ENCODE measurements around the gene SCUBE1. TPM values are rescaled to one million over a fixed set of nuclear protein-coding genes. Genes with fewer than 3 reads are reported as not detected.

Gene SCUBE1
- total and polyA plus RNA-seq, 2 of the 8 experiments (the other 6 are each of a cell fraction or from before 2014, with no cell fraction given) = 2.3 to 4.9 TPM

- DNase-seq (ENCODE audit: low read depth in 1 of 2, low spot score in 2 of 2) (no peak), FAIRE-seq (no peak)
- Histone ChIP-seq H3K9me3 (ENCODE audit: insufficient read depth in 2 of 2, low read depth in 1 of 2, low read length in 1 of 2) (no peaks in the 10 kb centered on the region), H3K27me3 (replicated peaks in 1 of 4; ENCODE audit: control insufficient read depth in 3 of 4, extremely low read depth in 1 of 4, insufficient read depth in 3 of 4, low read length in 3 of 4) (no peaks in the 10 kb centered on the region; a peak in 1 of 7 replicates), H3K4me3 (ENCODE audit: extremely low read depth in 1 of 4, insufficient read depth in 2 of 4, low read depth in 3 of 4, low read length in 4 of 4) (no peak overlapping the region), H3K4me2 (ENCODE audit: insufficient read depth in 1 of 2, low read depth in 2 of 2, low read length in 2 of 2) (no peak overlapping the region), H3K4ac (replicated peaks; ENCODE audit: insufficient read length, low read depth, low read length) (no peak overlapping the region), H2AFZ (ENCODE audit: low read length) (no peak overlapping the region), H3K27ac (ENCODE audit: low read depth, low read length) (no peak overlapping the region), H3K23me2 (ENCODE audit: low read depth, low read length) (no peaks in the 10 kb centered on the region), H3K14ac (ENCODE audit: insufficient read length) (no peak overlapping the region), H2BK15ac (ENCODE audit: low read length) (no peak overlapping the region), H3K79me2 (ENCODE audit: control insufficient read depth in 1 of 2, insufficient read depth in 2 of 2, low read length in 2 of 2) (no peaks in the 10 kb centered on the region), H3K9ac (replicated peaks in 1 of 4; ENCODE audit: extremely low read depth in 1 of 4, low read depth in 3 of 4, low read length in 3 of 4) (no peak overlapping the region), H2BK120ac (replicated peaks; ENCODE audit: low read depth, low read length) (no peak overlapping the region), H3K18ac (ENCODE audit: extremely low read depth, low read length) (peak overlapping the region; percentile 24), H4K5ac (ENCODE audit: insufficient read length, low read depth, low read length) (no peak overlapping the region), H3K4me1 (replicated peaks in 1 of 4; ENCODE audit: control insufficient read depth in 3 of 4, insufficient read depth in 4 of 4, low read length in 3 of 4) (no peaks in the 10 kb centered on the region; a peak in 1 of 7 replicates), H2BK20ac (ENCODE audit: low read length) (no peak overlapping the region), H3K23ac (ENCODE audit: insufficient read length) (no peak overlapping the region), H3K79me1 (ENCODE audit: low read depth, low read length) (no peaks in the 10 kb centered on the region), H3K56ac (replicated peaks; ENCODE audit: insufficient read length, low read depth, low read length) (no peak overlapping the region), H2AK5ac (ENCODE audit: low read depth, low read length) (no peak overlapping the region), H2BK5ac (ENCODE audit: low read depth, low read length) (no peak overlapping the region), H4K20me1 (replicated peaks in 1 of 2; ENCODE audit: control insufficient read depth in 1 of 2, insufficient read depth in 2 of 2, low read length in 2 of 2) (no peaks in the 10 kb centered on the region), H2BK12ac (ENCODE audit: low read depth, low read length) (no peak overlapping the region), H4K91ac (replicated peaks; ENCODE audit: insufficient read length, low read length) (no peak overlapping the region), H3K36me3 (ENCODE audit: control insufficient read depth in 2 of 4, insufficient read depth in 4 of 4, low read length in 3 of 4) (no peaks in the 10 kb centered on the region), H4K8ac (ENCODE audit: extremely low read depth, insufficient read depth, low read length) (no peak overlapping the region)
- POLR2A ChIA-PET (ENCODE audit: partially characterized antibody) = no interaction called here
- CTCF ChIA-PET (ENCODE audit: partially characterized antibody) = interaction anchor here (0.8 to 3.1 kb wide), 11 partner anchors 13 to 81 kb away, joined by 3 to 27 read pairs (median 4); no protein-coding TSS in a partner anchor
- 84% methylated on average over 10 of the region's 10 CpGs; no CpG with 5 or more reads in 1 of the 2 experiments for WGBS, 2 experiments (ENCODE audit: extremely low coverage in 1 of 2, insufficient coverage in 1 of 2, insufficient read length in 1 of 2, insufficient replicate concordance in 2 of 2, low coverage in 1 of 2, low lambda C conversion rate in 2 of 2, missing lambda C conversion rate in 1 of 2)
- TF ChIP-seq TBP (IDR thresholded peaks at IDR 0.05; ENCODE audit: low read depth, low read length) = no peak
- no peak for TF ChIP-seq SP4 (IDR thresholded peaks at IDR 0.05; ENCODE audit: low read length)
- TF ChIP-seq EGR1 (IDR thresholded peaks at IDR 0.05; ENCODE audit: borderline replicate concordance, low read depth, low read length) = no peak
- no peak for TF ChIP-seq GTF2F1 (IDR thresholded peaks at IDR 0.05; ENCODE audit: borderline replicate concordance, low read depth, low read length)
- no peak for TF ChIP-seq SUZ12 (IDR thresholded peaks at IDR 0.05; ENCODE audit: low read length)
- TF ChIP-seq BRCA1 (IDR thresholded peaks at IDR 0.05; ENCODE audit: low read depth, low read length) = no peak
- no peak for TF ChIP-seq BACH1 (IDR thresholded peaks at IDR 0.05; ENCODE audit: low read length)
- no peak for TF ChIP-seq TEAD4 (IDR thresholded peaks at IDR 0.05; ENCODE audit: low read depth, low read length)
- no peak for TF ChIP-seq SRF (IDR thresholded peaks at IDR 0.05; ENCODE audit: low read depth, low read length)
- no peak for TF ChIP-seq SP1 (IDR thresholded peaks at IDR 0.05; ENCODE audit: low read depth, low read length)
- no peak for TF ChIP-seq BCL11A (IDR thresholded peaks at IDR 0.05; ENCODE audit: low read depth in 2 of 2, low read length in 2 of 2)
- TF ChIP-seq CTBP2 (IDR thresholded peaks at IDR 0.05; ENCODE audit: borderline replicate concordance, insufficient read depth, insufficient read length, low read length) = no peak
- no peak for TF ChIP-seq JUN (IDR thresholded peaks at IDR 0.05; ENCODE audit: low read depth, low read length)
- TF ChIP-seq EP300 (IDR thresholded peaks at IDR 0.05; ENCODE audit: borderline replicate concordance in 1 of 2, low read depth in 2 of 2, low read length in 2 of 2) = no peak
Measured at GRCh38 chr22:43308836-43309235, 34.3 kb downstream of the SCUBE1 start.
